ENCODE results near the gene BTD. TPM values are rescaled to one million over a fixed set of nuclear protein-coding genes. Genes with fewer than 3 reads are reported as not detected.
"Not testable (repeated sequence)": the region's sequence is repeated elsewhere in the genome, so short reads cannot be mapped to it uniquely, and the experiment has no call there.

Gene BTD
- total RNA-seq, 1 experiment from 2014 or later = 7.2 TPM

GRCh38 chr3:15595955-15596354 lies 5.6 kb upstream of the BTD start:
- Mint-ChIP-seq H3K27ac (ENCODE audit: low read depth, unreplicated experiment) (no peak overlapping the region), H3K36me3 (ENCODE audit: insufficient read depth, unreplicated experiment) (peaks cover 64% of the 10 kb centered on the region), H3K4me1 (ENCODE audit: insufficient read depth, unreplicated experiment) (peaks cover 21% of the 10 kb centered on the region), H3K4me3 (ENCODE audit: unreplicated experiment) (no peak overlapping the region), H3K27me3 (ENCODE audit: insufficient read depth, unreplicated experiment) (no peaks in the 10 kb centered on the region), H3K9me3 (ENCODE audit: unreplicated experiment) (no peaks in the 10 kb centered on the region)
- CTCF ChIA-PET = no interaction called here
- DNase-seq (ENCODE audit: unreplicated experiment) = no peak
- POLR2A ChIA-PET = no interaction called here
- TF ChIP-seq, protein P1, sequence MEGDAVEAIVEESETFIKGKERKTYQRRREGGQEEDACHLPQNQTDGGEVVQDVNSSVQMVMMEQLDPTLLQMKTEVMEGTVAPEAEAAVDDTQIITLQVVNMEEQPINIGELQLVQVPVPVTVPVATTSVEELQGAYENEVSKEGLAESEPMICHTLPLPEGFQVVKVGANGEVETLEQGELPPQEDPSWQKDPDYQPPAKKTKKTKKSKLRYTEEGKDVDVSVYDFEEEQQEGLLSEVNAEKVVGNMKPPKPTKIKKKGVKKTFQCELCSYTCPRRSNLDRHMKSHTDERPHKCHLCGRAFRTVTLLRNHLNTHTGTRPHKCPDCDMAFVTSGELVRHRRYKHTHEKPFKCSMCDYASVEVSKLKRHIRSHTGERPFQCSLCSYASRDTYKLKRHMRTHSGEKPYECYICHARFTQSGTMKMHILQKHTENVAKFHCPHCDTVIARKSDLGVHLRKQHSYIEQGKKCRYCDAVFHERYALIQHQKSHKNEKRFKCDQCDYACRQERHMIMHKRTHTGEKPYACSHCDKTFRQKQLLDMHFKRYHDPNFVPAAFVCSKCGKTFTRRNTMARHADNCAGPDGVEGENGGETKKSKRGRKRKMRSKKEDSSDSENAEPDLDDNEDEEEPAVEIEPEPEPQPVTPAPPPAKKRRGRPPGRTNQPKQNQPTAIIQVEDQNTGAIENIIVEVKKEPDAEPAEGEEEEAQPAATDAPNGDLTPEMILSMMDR (IDR thresholded peaks at IDR 0.05; ENCODE audit: unreplicated experiment) = no peak
- no TSS peak for BruUV-seq (replicated peaks)
- intact Hi-C loops (cut with micrococcal nuclease) = no loop called here

DNA sequence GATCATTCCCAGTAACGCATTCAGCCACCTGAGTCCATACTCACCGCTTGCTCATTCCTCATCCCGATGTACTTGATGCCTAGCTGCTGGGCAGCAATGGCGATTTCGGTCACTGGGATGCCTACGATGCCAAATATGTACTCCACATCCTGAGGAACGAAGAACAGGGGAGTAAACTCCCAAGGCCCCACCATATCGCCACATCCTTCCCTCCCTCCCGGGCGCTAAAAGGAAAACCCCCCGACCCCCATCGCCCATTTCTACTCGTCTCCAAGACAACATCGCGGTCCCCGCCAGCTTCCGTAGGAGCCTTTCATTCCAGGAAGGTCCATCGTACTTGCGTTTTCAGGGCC lies 523 bp upstream of the BTD start:
- CTCF ChIA-PET = interaction anchor here (0.6 to 1.5 kb wide), 3 partner anchors 10 to 306 kb away, joined by 4 to 6 read pairs (median 5); no protein-coding TSS in a partner anchor
- POLR2A ChIA-PET = interaction anchor here (0.7 to 2.3 kb wide), 18 partner anchors 9 to 664 kb away, joined by 3 to 22 read pairs (median 4); partner anchors contain the start of genes ANKRD28, OXNAD1 and RBSN
- peaks cover 28% of the 10 kb centered on the region for H3K4me1 Mint-ChIP-seq (ENCODE audit: insufficient read depth, unreplicated experiment)
- H3K4me3 Mint-ChIP-seq (ENCODE audit: unreplicated experiment) = peak overlapping the region; percentile 100
- TF ChIP-seq, protein P1 (IDR thresholded peaks at IDR 0.05; ENCODE audit: unreplicated experiment) = no peak
- DNase-seq (ENCODE audit: unreplicated experiment) = no peak
- intact Hi-C loops (cut with micrococcal nuclease) = no loop called here
- no peaks in the 10 kb centered on the region for H3K27me3 Mint-ChIP-seq (ENCODE audit: insufficient read depth, unreplicated experiment)
- BruUV-seq (replicated peaks) = no TSS peak
- peak overlapping the region; percentile 95 for H3K27ac Mint-ChIP-seq (ENCODE audit: low read depth, unreplicated experiment)
- H3K9me3 Mint-ChIP-seq (ENCODE audit: unreplicated experiment) = no peaks in the 10 kb centered on the region
- peaks cover 38% of the 10 kb centered on the region for H3K36me3 Mint-ChIP-seq (ENCODE audit: insufficient read depth, unreplicated experiment)

GRCh38 chr3:15602146-15602536 lies 596 bp downstream of the BTD start:
- H3K4me3 Mint-ChIP-seq (ENCODE audit: unreplicated experiment) = peak overlapping the region; percentile 100
- ChIA-PET CTCF (interaction anchor here (1.5 kb wide), 1 partner anchor 9 kb away, joined by 4 read pairs; no protein-coding TSS in a partner anchor), POLR2A (interaction anchor here (0.7 to 2.3 kb wide), 16 partner anchors 8 to 663 kb away, joined by 3 to 22 read pairs (median 6); partner anchors contain the start of genes ANKRD28, MRPS25, OXNAD1 and RBSN)
- no peak for DNase-seq (ENCODE audit: unreplicated experiment)
- H3K27ac Mint-ChIP-seq (ENCODE audit: low read depth, unreplicated experiment) = peak overlapping the region; percentile 95
- H3K27me3 Mint-ChIP-seq (ENCODE audit: insufficient read depth, unreplicated experiment) = no peaks in the 10 kb centered on the region
- peaks cover 27% of the 10 kb centered on the region for H3K36me3 Mint-ChIP-seq (ENCODE audit: insufficient read depth, unreplicated experiment)
- peaks cover 28% of the 10 kb centered on the region for H3K4me1 Mint-ChIP-seq (ENCODE audit: insufficient read depth, unreplicated experiment)
- TSS peak; percentile 79 for BruUV-seq (replicated peaks)
- H3K9me3 Mint-ChIP-seq (ENCODE audit: unreplicated experiment) = no peaks in the 10 kb centered on the region
- intact Hi-C loops (cut with micrococcal nuclease) = no loop called here
- TF ChIP-seq, protein P1 (IDR thresholded peaks at IDR 0.05; ENCODE audit: unreplicated experiment) = no peak

DNA sequence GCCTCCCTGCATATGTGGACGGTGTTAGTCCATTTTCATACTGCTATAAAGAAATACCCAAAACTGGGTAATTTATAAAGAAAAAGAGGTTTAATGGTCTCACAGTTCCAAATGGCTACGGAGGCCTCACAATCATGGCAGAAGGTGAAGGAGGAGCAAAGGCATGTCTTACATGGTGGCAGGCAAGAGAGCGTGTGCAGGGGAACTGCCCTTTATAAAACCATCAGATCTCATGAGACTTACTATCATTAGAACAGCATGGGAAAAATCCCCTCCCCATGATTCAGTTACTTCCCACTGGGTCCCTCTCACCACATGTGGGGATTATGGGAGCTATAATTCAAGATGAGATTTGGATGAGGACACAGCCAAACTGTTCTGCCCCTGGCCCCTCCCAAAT lies 1.3 kb downstream of the BTD start:
- H3K36me3 Mint-ChIP-seq (ENCODE audit: insufficient read depth, unreplicated experiment) = peaks cover 20% of the 10 kb centered on the region
- DNase-seq (ENCODE audit: unreplicated experiment); H3K9me3 Mint-ChIP-seq (ENCODE audit: unreplicated experiment); H3K27me3 Mint-ChIP-seq (ENCODE audit: insufficient read depth, unreplicated experiment); intact Hi-C loops (cut with micrococcal nuclease); BruUV-seq (replicated peaks); CTCF ChIA-PET: not testable (repeated sequence)
- POLR2A ChIA-PET = interaction anchor here (0.7 kb wide), 1 partner anchor 195 kb away, joined by 3 read pairs; the partner anchor contains the start of gene ANKRD28
- peaks cover 28% of the 10 kb centered on the region for H3K4me1 Mint-ChIP-seq (ENCODE audit: insufficient read depth, unreplicated experiment)
- H3K27ac Mint-ChIP-seq (ENCODE audit: low read depth, unreplicated experiment) = peak overlapping the region; percentile 95
- peak overlapping the region; percentile 100 for H3K4me3 Mint-ChIP-seq (ENCODE audit: unreplicated experiment)

- BruUV-seq (replicated peaks); H3K27me3 Mint-ChIP-seq (ENCODE audit: insufficient read depth, unreplicated experiment); H3K4me3 Mint-ChIP-seq (ENCODE audit: unreplicated experiment); H3K27ac Mint-ChIP-seq (ENCODE audit: low read depth, unreplicated experiment); H3K9me3 Mint-ChIP-seq (ENCODE audit: unreplicated experiment); DNase-seq (ENCODE audit: unreplicated experiment); H3K36me3 Mint-ChIP-seq (ENCODE audit: insufficient read depth, unreplicated experiment); intact Hi-C loops (cut with micrococcal nuclease): not testable (repeated sequence)
- POLR2A ChIA-PET = interaction anchor here (0.8 kb wide), 1 partner anchor 257 kb away, joined by 3 read pairs; no protein-coding TSS in a partner anchor
- CTCF ChIA-PET = interaction anchor here (1.0 kb wide), 1 partner anchor 30 kb away, joined by 4 read pairs; no protein-coding TSS in a partner anchor
- H3K4me1 Mint-ChIP-seq (ENCODE audit: insufficient read depth, unreplicated experiment) = peaks cover 18% of the 10 kb centered on the region
Observed at GRCh38 chr3:15604584-15604983, 3.0 kb downstream of the BTD start.

Data from MCF 10A (cell line).